Measurements from ENCODE around the gene GARIN5A.

- TF ChIP-seq CTCF (IDR thresholded peaks at IDR 0.05; ENCODE audit: insufficient read depth, low read length) (no peak), POLR2AphosphoS5 (IDR thresholded peaks at IDR 0.05; ENCODE audit: low read depth) (no peak), GABPA (IDR thresholded peaks at IDR 0.05; ENCODE audit: low read depth) (no peak), SPI1 (IDR thresholded peaks at IDR 0.05; ENCODE audit: borderline replicate concordance, low read depth) (no peak)
- TF ChIP-seq, protein P1, sequence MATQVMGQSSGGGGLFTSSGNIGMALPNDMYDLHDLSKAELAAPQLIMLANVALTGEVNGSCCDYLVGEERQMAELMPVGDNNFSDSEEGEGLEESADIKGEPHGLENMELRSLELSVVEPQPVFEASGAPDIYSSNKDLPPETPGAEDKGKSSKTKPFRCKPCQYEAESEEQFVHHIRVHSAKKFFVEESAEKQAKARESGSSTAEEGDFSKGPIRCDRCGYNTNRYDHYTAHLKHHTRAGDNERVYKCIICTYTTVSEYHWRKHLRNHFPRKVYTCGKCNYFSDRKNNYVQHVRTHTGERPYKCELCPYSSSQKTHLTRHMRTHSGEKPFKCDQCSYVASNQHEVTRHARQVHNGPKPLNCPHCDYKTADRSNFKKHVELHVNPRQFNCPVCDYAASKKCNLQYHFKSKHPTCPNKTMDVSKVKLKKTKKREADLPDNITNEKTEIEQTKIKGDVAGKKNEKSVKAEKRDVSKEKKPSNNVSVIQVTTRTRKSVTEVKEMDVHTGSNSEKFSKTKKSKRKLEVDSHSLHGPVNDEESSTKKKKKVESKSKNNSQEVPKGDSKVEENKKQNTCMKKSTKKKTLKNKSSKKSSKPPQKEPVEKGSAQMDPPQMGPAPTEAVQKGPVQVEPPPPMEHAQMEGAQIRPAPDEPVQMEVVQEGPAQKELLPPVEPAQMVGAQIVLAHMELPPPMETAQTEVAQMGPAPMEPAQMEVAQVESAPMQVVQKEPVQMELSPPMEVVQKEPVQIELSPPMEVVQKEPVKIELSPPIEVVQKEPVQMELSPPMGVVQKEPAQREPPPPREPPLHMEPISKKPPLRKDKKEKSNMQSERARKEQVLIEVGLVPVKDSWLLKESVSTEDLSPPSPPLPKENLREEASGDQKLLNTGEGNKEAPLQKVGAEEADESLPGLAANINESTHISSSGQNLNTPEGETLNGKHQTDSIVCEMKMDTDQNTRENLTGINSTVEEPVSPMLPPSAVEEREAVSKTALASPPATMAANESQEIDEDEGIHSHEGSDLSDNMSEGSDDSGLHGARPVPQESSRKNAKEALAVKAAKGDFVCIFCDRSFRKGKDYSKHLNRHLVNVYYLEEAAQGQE (IDR thresholded peaks at IDR 0.05; ENCODE audit: insufficient replicate concordance, low read depth): no peak
Observed at GRCh38 chr19:50513746-50514345, 37.2 kb upstream of the GARIN5A start, which contains the start of gene ASPDH.

Measured in HL-60 (cell line).